Fibroblast of lung (primary cell): ENCODE results near the gene TMEM125.

Experiments used
- CTCF ChIP-seq, 2 donors: IDR thresholded peaks in 1 of 2; conservative IDR thresholded peaks in 1 of 2; 1 replicate in 1 of 2; 2 replicates in 1 of 2; pipeline ENCODE4 v1.5.1; 2011 to 2012; ENCODE audit warnings: low read length in 2 of 2, control low read depth in 1 of 2, inconsistent platforms in 1 of 2, low read depth in 1 of 2, mild to moderate bottlenecking in 1 of 2
- EZH2 ChIP-seq: IDR thresholded peaks from 2 replicates; pipeline ENCODE4 v1.5.1; 2012; ENCODE audit warnings: low read length, control low read depth, mild to moderate bottlenecking; ENCODE audit errors: missing control alignments

DNA sequence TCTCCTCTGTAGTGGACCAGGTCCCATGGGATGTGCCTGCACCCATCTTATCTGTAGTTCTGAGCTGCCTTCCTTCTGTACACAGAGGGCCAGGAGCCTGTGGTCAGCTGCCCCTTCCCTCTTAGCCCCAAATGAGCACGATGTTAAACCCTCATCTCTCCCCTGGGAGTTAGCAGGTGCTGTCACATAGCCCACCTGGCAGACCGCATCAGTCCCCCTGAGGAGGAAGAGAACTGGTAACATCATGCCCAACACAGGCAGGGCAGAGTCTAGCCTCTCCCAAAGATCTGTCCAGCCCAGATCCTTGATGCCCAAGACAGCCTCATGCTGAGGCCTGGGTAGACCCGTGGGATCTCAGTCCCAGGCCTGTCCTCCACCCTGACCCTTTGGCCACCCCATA is 35.7 kb downstream of the TMEM125 start:
- TF ChIP-seq CTCF (conservative IDR thresholded peaks at IDR 0.05 in 1 of 2, IDR thresholded peaks at IDR 0.05 in 1 of 2; ENCODE audit: low read depth in 1 of 2, low read length in 2 of 2), result no peak
- no peak for TF ChIP-seq EZH2
